HG03045 (cell line): Measurements from ENCODE around the gene TNNT2.

Source experiments
- ATAC-seq: cut with Tn5 transposase; IDR thresholded peaks from one replicate; pipeline ENCODE4 v1.9.1; 2021; ENCODE audit warnings: mild to moderate bottlenecking, moderate library complexity; ENCODE audit not compliant: unreplicated experiment

TNNT2 gene

DNA sequence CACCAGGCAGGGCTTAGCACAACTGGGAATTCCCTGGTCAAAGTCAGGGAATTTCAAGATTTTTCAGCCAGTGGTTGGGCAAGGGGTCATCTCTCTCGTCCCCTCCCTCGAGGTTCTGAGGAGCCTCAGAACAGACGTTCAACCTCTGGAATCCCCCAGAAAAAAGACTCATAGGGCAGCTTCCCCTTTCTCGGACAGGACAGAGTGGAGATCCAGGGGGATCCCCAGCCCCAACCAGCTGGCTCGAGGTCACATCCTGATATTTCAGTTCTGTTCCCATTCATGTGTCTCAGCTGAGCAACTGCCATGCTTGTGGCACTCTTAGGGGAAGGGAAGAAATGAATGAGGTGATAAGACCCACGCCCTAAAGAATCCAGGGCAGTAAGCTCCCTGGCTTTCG lies 26.6 kb upstream of the TNNT2 start:
- peak; percentile 42 for ATAC-seq

DNA sequence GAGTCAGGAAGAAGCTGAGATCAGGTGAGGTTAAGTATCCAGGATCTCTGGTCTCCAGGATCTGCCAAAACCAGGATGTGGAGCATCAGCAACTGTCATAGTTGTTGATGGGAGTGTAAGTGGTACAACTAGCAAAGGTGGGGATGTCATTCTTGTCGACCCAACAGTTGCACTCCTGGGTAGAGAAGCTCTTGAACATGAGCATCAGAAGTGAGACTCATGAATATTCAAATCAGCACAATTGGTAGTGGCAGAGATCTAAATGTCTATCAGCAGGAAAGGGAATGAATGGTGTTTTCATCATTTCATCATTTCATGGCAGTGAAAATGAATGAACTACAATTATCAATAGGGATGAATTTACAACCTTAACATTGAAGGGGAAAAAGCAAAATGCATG lies 25.9 kb upstream of the TNNT2 start:
- ATAC-seq, result no peak

DNA sequence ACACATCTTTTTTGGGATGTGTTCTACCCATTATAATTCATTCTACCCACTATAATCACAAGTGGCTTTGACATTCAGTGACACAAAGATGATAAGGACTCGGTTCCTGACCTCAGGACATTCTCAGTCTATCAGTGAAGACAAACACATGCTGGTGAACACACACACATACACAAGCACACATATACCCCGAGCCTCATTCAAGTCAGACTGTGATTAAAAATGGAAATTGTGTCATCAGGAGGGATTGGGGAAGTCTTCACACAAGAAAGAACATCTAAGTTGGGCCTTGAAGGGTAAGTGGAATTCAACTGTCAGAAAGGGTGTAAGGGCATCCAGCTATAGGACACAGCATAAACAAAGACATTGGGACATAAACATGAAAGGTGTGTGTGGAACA lies 24.2 kb upstream of the TNNT2 start:
- no peak for ATAC-seq

DNA sequence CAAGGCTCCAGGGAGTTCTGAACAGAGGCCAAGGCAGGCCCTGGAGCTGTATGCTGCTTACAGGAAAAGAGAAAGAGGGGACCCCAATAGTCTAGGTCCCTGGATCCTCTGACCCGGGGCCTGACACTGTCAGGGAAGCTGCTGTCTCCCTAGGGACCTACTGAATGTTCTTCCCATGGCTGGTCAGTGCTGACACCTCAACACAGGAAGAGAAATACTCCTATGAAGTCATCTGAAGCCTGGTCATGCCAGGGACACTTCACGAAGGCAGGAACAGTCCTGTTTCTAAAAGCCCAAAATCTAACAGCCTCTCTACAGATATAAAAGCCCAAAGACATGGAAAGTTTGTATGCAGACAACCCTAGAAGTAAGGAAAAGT lies 23.4 kb upstream of the TNNT2 start:
- no peak for ATAC-seq

DNA sequence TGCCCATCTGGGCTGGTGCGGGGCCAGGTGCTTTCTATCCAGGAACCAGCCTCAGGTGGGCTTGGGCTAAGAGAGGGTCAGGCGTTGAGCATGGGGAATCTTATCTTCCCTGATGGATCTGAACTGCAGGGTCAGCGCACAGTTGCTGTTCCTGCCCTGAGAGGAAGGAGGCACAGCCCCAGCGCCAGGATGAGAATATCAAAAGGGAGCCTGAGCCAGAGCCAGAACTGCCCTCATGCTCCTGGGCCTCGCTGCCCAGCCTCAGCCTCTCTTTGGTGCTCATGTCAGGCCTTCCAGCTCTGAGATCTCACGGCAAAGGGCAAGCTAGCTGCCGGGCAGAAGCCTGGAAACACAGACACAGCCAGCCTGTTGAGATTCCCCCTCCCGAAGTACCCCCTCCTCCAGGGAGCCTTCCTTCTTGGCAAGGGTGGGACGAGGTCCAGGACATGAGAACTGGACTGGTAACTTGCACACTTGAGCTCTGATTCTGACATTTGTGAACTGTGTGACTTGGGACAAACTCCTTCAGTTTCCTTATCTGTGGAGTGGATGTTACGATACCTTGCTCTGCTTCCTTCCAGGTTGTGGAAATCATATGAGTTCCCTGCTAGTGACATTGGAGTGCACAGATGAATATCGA lies 22.9 kb upstream of the TNNT2 start:
- no peak for ATAC-seq

- no peak for ATAC-seq
These were observed 22.1 kb upstream of the TNNT2 start for GRCh38 chr1:201399352-201400126.

DNA sequence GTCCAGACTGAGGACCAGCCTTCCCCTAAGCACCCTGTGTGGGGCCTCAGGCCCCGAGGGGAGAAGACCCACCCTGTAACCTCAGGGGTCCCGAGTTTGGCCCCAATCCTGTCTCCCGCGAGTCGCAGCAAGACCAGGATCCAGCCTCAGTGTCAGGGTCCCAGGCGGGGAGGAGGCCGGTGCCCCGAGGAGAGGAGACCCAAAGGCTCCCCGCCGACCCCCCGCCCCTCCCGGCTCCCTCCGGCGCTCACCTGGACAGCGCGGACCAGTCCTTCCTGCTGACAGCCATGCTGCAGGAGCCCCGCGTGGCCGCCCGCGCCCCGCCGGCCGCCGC lies 21.5 kb upstream of the TNNT2 start, which contains the start of gene LAD1:
TSS of gene LAD1 (minus strand) at position 307 of the 334 bp plus-strand sequence. CDS start at position 289, 18 bp downstream.
- ATAC-seq, result no peak

GRCh38 chr1:201397675-201398074 lies 20.2 kb upstream of the TNNT2 start:
- no peak for ATAC-seq

GRCh38 chr1:201396861-201397464 lies 19.5 kb upstream of the TNNT2 start:
- no peak for ATAC-seq

GRCh38 chr1:201395936-201396335 lies 18.5 kb upstream of the TNNT2 start:
- ATAC-seq, result no peak

DNA sequence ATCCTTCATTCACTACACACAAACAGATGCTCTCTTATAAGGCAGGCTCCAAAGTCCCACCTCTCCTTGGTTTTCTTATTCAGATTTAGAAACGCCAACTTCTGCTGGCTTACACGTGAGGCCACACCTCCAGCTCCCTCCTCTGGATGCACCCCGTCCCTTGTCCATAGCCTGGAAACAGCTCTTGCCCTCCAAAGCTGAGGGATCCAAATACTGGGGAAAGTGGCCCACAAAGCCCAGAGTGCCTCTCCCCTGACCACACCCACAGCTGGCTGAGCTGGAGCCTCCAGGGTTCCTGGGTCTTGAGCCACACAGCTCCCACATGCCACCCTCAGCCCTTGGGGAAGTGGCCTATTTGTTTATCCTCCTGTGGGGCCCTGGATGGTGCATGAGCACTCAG lies 17.1 kb upstream of the TNNT2 start:
- no peak for ATAC-seq

GRCh38 chr1:201393076-201393475 lies 15.6 kb upstream of the TNNT2 start:
- ATAC-seq, result no peak

GRCh38 chr1:201391651-201392511 lies 14.4 kb upstream of the TNNT2 start:
- ATAC-seq, result no peak

- ATAC-seq, result no peak
These were observed 13.7 kb upstream of the TNNT2 start for GRCh38 chr1:201391225-201391624.

- no peak for ATAC-seq
These were observed 11.6 kb upstream of the TNNT2 start for GRCh38 chr1:201389051-201389450.

DNA sequence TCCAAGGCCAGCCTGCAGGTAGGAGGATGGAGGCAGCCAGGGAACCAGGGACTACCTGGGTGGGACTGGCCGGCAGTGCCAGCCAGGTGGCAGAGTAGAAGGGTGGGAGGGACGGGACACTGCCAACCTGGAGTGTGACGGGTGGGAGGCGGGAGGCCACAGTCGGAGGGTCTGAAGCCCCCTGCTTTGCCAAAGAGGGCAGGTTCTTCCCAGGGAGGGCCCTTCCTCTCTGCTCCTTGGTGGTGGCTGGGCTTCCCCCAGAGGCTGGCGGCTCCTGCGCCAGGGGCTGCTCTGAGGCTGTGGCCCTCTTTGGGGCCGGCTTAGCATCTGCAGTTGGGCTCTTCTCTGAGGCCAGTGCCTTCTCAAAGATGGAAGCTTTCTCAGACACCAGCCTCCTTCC lies 8.7 kb upstream of the TNNT2 start:
- no peak for ATAC-seq

GRCh38 chr1:201385299-201385891 lies 7.9 kb upstream of the TNNT2 start:
- no peak for ATAC-seq

DNA sequence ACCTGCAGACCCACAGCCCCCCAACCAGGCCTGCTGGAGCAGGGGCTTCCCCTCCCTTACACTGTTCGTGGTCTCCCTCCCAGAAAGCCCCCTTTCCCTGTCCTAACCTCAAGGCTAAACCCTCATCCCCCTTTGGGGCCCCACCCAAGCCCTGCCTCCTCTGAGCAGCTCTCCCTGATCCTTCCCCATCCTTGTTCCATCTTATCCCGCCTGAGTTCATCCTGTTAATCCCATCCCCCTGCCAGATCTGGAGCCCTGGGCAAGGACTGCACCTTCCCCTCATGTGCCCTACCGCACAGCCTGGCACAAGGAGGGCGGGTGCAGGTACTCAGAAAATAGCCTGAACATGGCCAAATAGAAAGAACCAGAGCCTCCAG lies 6.9 kb upstream of the TNNT2 start:
- no peak for ATAC-seq

DNA sequence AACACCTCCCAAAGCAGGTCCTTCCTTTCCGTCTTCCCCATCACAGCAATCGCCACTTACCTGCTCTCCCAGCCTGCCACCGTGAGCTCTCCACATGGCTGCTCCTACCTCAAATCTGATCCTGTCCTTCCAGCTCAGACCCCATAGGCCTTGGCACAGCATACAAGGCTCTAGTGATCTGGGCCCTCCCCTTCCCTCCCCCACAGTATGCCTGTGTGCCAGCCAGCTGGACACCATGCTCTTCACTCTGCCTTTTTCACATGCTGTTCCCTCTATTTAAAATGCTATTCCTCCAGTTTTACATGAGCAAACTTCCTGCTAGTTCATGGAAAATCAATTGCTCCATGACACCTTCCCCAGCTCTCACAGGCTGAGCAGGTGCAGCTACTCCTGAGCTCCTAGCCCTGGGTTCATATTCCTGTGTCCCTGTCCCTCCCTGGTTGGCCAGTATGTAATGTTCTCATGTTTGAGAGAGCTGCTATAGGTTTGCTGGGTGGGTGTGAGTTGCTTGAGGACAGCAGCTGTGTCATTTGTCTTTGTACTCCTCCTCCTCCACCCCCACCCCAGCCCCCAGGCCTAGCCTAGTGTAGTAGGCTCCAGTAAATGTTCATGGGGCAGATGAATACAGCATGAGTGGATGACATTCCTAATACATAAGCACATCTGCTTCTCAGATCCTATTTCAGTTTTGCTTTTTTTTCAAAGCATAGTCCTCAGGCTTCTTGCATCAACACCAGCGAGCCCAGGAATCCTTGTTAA lies 6.3 kb upstream of the TNNT2 start:
- ATAC-seq, result no peak

- no peak for ATAC-seq
These were observed 3.6 kb upstream of the TNNT2 start for GRCh38 chr1:201381130-201381529.
